K562 (cell line): ENCODE data around the gene TBC1D25. TPM values are rescaled to one million over a fixed set of nuclear protein-coding genes. Genes with fewer than 3 reads are reported as not detected.

Experiments used
- ATAC-seq: fragments of 200-7000 bp; cut with Tn5 transposase; 3 replicates; pipeline ENCODE4 v1.9.1; 2020; ENCODE audit warnings: moderate library complexity
- BruUV-seq: library from RNA; stranded (reverse); fragments of 400-500 nt; replicated peaks from 2 replicates; lab custom pipeline; 2021; lab: Mats Ljungman, UMichigan
- CTCF ChIA-PET: fragments of 300-600 bp; formaldehyde crosslinking; extraction: SDS; loops from one replicate; lab custom pipeline; 2021; ENCODE audit warnings: low intra/inter-chr PET ratio; lab: Yijun Ruan, JAX
- POLR2A ChIA-PET: fragments of 300-600, 350-650 bp; sonication (Branson Sonifier 250); formaldehyde crosslinking; extraction: SDS; loops from one replicate; lab custom pipeline; 2021; ENCODE audit warnings: antibody characterized with exemption, inconsistent platforms; lab: Yijun Ruan, JAX
- DNase-seq, 4 experiments: peaks; one replicate each; pipeline versions ENCODE4 v3.0.0 to v3.0.0-alpha.2; 2011 to 2018; ENCODE audit warnings: low spot score in 3 of 4, mixed read lengths in 3 of 4; ENCODE audit errors: extremely low read depth in 1 of 4
- FAIRE-seq: peaks from 2 replicates; lab custom pipeline; 2011; peaks lifted over from hg19 to GRCh38; lab: Jason Lieb, UNC
- H2AFZ ChIP-seq: 2 replicates; pipeline ENCODE4 v1.6.0; 2011; ENCODE audit warnings: low read depth, low read length, control low read depth, inconsistent platforms
- H3K27ac ChIP-seq: fragments of 200-600 bp; 3 replicates; pipeline ENCODE4 v1.8.0; 2011; ENCODE audit warnings: low read depth, mild to moderate bottlenecking, control low read depth, inconsistent platforms, low read length, moderate library complexity, mixed read lengths; ENCODE audit errors: extremely low read depth
- H3K27me3 ChIP-seq, 2 experiments: fragments of 300-600 bp in 1 of 2; 2 replicates in 1 of 2; 3 replicates in 1 of 2; pipeline versions ENCODE4 v1.6.0 to v1.8.0; 2011; ENCODE audit warnings: inconsistent platforms in 2 of 2, low read length in 2 of 2, mild to moderate bottlenecking in 1 of 2, mixed read lengths in 1 of 2, moderate library complexity in 1 of 2; ENCODE audit not compliant: control insufficient read depth in 2 of 2, insufficient read depth in 2 of 2
- H3K36me3 ChIP-seq: fragments of 300-600 bp; 3 replicates; pipeline ENCODE4 v1.8.0; 2011; ENCODE audit warnings: mild to moderate bottlenecking, low read length, inconsistent platforms; ENCODE audit not compliant: control insufficient read depth, insufficient read depth
- H3K4me1 ChIP-seq, 2 experiments: fragments of 200-600 bp in 1 of 2; replicated peaks in 1 of 2; 2 replicates in 1 of 2; 3 replicates in 1 of 2; pipeline versions ENCODE4 v1.5.1 to v1.8.0; 2011; ENCODE audit warnings: inconsistent platforms in 2 of 2, low read length in 2 of 2, mild to moderate bottlenecking in 1 of 2, mixed read lengths in 1 of 2, moderate library complexity in 1 of 2; ENCODE audit not compliant: control insufficient read depth in 2 of 2, insufficient read depth in 2 of 2
- H3K4me2 ChIP-seq: 2 replicates; pipeline ENCODE4 v1.6.1; 2011; ENCODE audit warnings: low read length, control low read depth, inconsistent platforms, mixed read lengths; ENCODE audit not compliant: insufficient read depth
- H3K4me3 ChIP-seq: fragments of 200-600 bp; sonication (generic), shearing (Covaris generic); 2 replicates; pipeline ENCODE4 v1.5.1; 2016; ENCODE audit warnings: control low read depth, inconsistent platforms
- H3K79me2 ChIP-seq: fragments of 200-600 bp; 3 replicates; pipeline ENCODE4 v1.8.0; 2011; ENCODE audit warnings: low read length, inconsistent platforms; ENCODE audit not compliant: control insufficient read depth, insufficient read depth
- H3K9ac ChIP-seq, 2 experiments: 2 replicates each; pipeline versions ENCODE4 v1.6.0 to v1.6.1; 2011; ENCODE audit warnings: low read depth in 2 of 2, low read length in 2 of 2, control low read depth in 1 of 2, inconsistent platforms in 1 of 2, mild to moderate bottlenecking in 1 of 2, mixed read lengths in 1 of 2; ENCODE audit not compliant: insufficient read depth in 1 of 2
- H3K9me1 ChIP-seq: one replicate; pipeline ENCODE4 v1.6.0; 2011; ENCODE audit warnings: inconsistent platforms, mild to moderate bottlenecking, low read length, moderate library complexity; ENCODE audit not compliant: control insufficient read depth, insufficient read depth
- H3K9me3 ChIP-seq: replicated peaks from 2 replicates; pipeline ENCODE4 v1.5.1; 2011; ENCODE audit warnings: low read depth, low read length, inconsistent platforms; ENCODE audit not compliant: control insufficient read depth, insufficient read depth
- H4K20me1 ChIP-seq: replicated peaks from 2 replicates; pipeline ENCODE4 v1.6.1; 2011; ENCODE audit warnings: low read length, inconsistent platforms, mixed read lengths; ENCODE audit not compliant: control insufficient read depth, insufficient read depth
- HINFP ChIP-seq: fragments of 450-650 bp; conservative IDR thresholded peaks from 2 replicates; pipeline ENCODE4 v1.6.1; 2016; ENCODE audit warnings: missing genetic modification characterization, low read depth, mild to moderate bottlenecking, control low read depth, missing compliant biosample characterization
- PKNOX1 ChIP-seq: fragments of 450-650 bp; IDR thresholded peaks from 2 replicates; pipeline ENCODE4 v1.6.1; 2016
- WGBS: fragments of 100-300 bp; shearing (Covaris generic); methylation state at CpG from one replicate; pipeline ENCODE4 v1.1.6; 2016; ENCODE audit warnings: low coverage, mixed read lengths; ENCODE audit not compliant: insufficient coverage; ENCODE audit errors: missing lambda C conversion rate; 5-methylcytosine and 5-hydroxymethylcytosine counted together
- in situ Hi-C: fragments of 300-500 bp; cut with MboI; formaldehyde crosslinking; loops from 4 replicates; pipeline ENCODE4 v1.15.0; 2018; ENCODE audit warnings: inconsistent platforms, mixed read lengths
- intact Hi-C: fragments of 100-400 bp; cut with micrococcal nuclease; formaldehyde crosslinking; loops from 2 replicates; pipeline ENCODE4 v1.14.2; 2022
- polyA plus RNA-seq, 8 experiments: library from polyadenylated mRNA; depleted of rRNA in 4 of 8; stranded (reverse) in 5 of 8; unstranded in 3 of 8; fragments of >200 nt; fragmentation: Nextera tagmentation in 2 of 8; fragmentation: Illumina TruSeq in 1 of 8; extraction: Ambion mirVana in 2 of 8; extraction: Trizol in 1 of 8; gene quantifications; 2 replicates each; pipeline versions ENCODE4 v1.2.1 to v1.2.3, GENCODE V29; 2011 to 2014; ENCODE audit warnings: inconsistent platforms in 1 of 8, missing spikeins in 1 of 8
- total RNA-seq, 7 experiments: library from RNA; depleted of rRNA in 6 of 7; stranded (reverse); fragments of >200 nt in 6 of 7; fragmentation: Illumina TruSeq in 2 of 7; extraction: Trizol in 2 of 7; gene quantifications; 2 replicates each; pipeline versions ENCODE4 v1.2.1 to v1.2.3, GENCODE V29; 2011 to 2021; ENCODE audit warnings: low replicate concordance in 1 of 7

The TBC1D25 gene
- total and polyA plus RNA-seq, 9 of the 15 experiments (the other 6 are each of a cell fraction or from before 2014, with no cell fraction given): 0.62 to 10.6 (median 3.9) TPM

GRCh38 chrX:48520455-48520854 is 19.1 kb upstream of the TBC1D25 start:
- POLR2A ChIA-PET: interaction anchor here (0.8 kb wide), 1 partner anchor 20 kb away, joined by 3 read pairs; no protein-coding TSS in a partner anchor
- CTCF ChIA-PET: no interaction called here

More at GRCh38 chrX:48520455-48520854, 19.1 kb upstream of the TBC1D25 start:
- H4K20me1 ChIP-seq: no peaks in the 10 kb centered on the region; the same call in 1 of the 2 replicates
- no TSS peak for BruUV-seq
- H3K4me2 ChIP-seq: no peak overlapping the region
- no peaks in the 10 kb centered on the region for H3K27me3 ChIP-seq
- in situ Hi-C loops (no loop called here), intact Hi-C loops (loop anchor here (10.0 kb wide), 1 partner anchor 54 kb away; the partner anchor contains the start of gene RBM3)
- ATAC-seq: no peak
- H2AFZ ChIP-seq: peak overlapping the region; percentile 93
- H3K27ac ChIP-seq: no peak overlapping the region
- 0 out of 4 replicates have a peak overlapping the region, but pooled peaks of 1 of the 2 experiments have one; percentile 58 for H3K9ac ChIP-seq
- peaks cover 12 to 13% of the 10 kb centered on the region in 2 experiments; a peak in 4 of 5 replicates for H3K4me1 ChIP-seq
- no peak for FAIRE-seq
- H3K9me1 ChIP-seq: peaks cover 5% of the 10 kb centered on the region
- TF ChIP-seq PKNOX1 (peak; percentile 17; the same call in 1 of the 2 replicates), HINFP (tag) (no peak)
- peaks cover 18% of the 10 kb centered on the region; the same call in 2 of the 3 replicates for H3K36me3 ChIP-seq
- no peaks in the 10 kb centered on the region for H3K9me3 ChIP-seq
- H3K79me2 ChIP-seq: peaks cover 32% of the 10 kb centered on the region
- DNase-seq: no peak
- no peak overlapping the region for H3K4me3 ChIP-seq
- WGBS: 88% methylated on average over 1 of the region's 2 CpGs
